IMR-90 (cell line): ENCODE measurements around the gene WDR27. TPM values are rescaled to one million over a fixed set of nuclear protein-coding genes. Genes with fewer than 3 reads are reported as not detected.
A peak's percentile ranks its signal among the peaks of the same experiment; 100 is the strongest.

Experiments
- ATAC-seq: fragments of 200-7000 bp; cut with Tn5 transposase; 2 replicates; pipeline ENCODE4 v1.9.1; 2020; ENCODE audit warnings: low read depth, mild to moderate bottlenecking, moderate library complexity
- BruUV-seq: library from RNA; stranded (reverse); fragments of 400-500 nt; replicated peaks from 2 replicates; lab custom pipeline; 2021; lab: Mats Ljungman, UMichigan
- CTCF ChIA-PET: fragments of 300-600 bp; formaldehyde crosslinking; extraction: SDS; loops from one replicate; lab custom pipeline; 2021; ENCODE audit warnings: antibody characterized with exemption; lab: Yijun Ruan, JAX
- POLR2A ChIA-PET: fragments of 300-600 bp; sonication (Branson Sonifier 250); formaldehyde crosslinking; loops from one replicate; lab custom pipeline; 2022; ENCODE audit warnings: antibody characterized with exemption; ENCODE audit not compliant: unreplicated experiment; lab: Charles Lee
- DNase-seq: peaks from one replicate; pipeline ENCODE4 v3.0.0; 2013
- H2AFZ ChIP-seq: replicated peaks from 2 replicates; pipeline ENCODE3; 2013; ENCODE audit warnings: low read length, mild to moderate bottlenecking; ENCODE audit not compliant: poor library complexity
- H2AK5ac ChIP-seq: 2 replicates; pipeline ENCODE4 v1.6.1; 2013; ENCODE audit warnings: low read depth, low read length, inconsistent platforms
- H2AK9ac ChIP-seq: replicated peaks from 2 replicates; pipeline ENCODE3; 2013; ENCODE audit warnings: mild to moderate bottlenecking, low read depth, low read length, moderate library complexity; ENCODE audit not compliant: poor library complexity
- H2BK120ac ChIP-seq: 2 replicates; pipeline ENCODE4 v1.6.1; 2013; ENCODE audit warnings: low read depth, low read length, inconsistent platforms
- H2BK15ac ChIP-seq: 3 replicates; pipeline ENCODE4 v1.6.1; 2013; ENCODE audit warnings: low read depth, low read length, inconsistent platforms
- H2BK20ac ChIP-seq: 2 replicates; pipeline ENCODE4 v1.6.1; 2013; ENCODE audit warnings: low read depth, mild to moderate bottlenecking, inconsistent platforms, low read length, moderate library complexity
- H2BK5ac ChIP-seq: 2 replicates; pipeline ENCODE4 v1.6.1; 2013; ENCODE audit warnings: mild to moderate bottlenecking, low read depth, low read length, inconsistent platforms; ENCODE audit not compliant: poor library complexity, severe bottlenecking
- H3K14ac ChIP-seq: replicated peaks from 2 replicates; pipeline ENCODE4 v1.6.1; 2013; ENCODE audit warnings: low read depth, low read length, inconsistent platforms
- H3K18ac ChIP-seq: 2 replicates; pipeline ENCODE4 v1.6.1; 2013; ENCODE audit warnings: low read depth, low read length, control low read depth
- H3K23ac ChIP-seq: 2 replicates; pipeline ENCODE4 v1.6.1; 2013; ENCODE audit warnings: low read depth, low read length, inconsistent platforms
- H3K27ac ChIP-seq: 2 replicates; pipeline ENCODE4 v1.5.1; 2013; ENCODE audit warnings: mild to moderate bottlenecking, control low read depth, low read length; ENCODE audit not compliant: insufficient read depth
- H3K27me3 ChIP-seq: 2 replicates; pipeline ENCODE4 v1.6.1; 2013; ENCODE audit warnings: low read length; ENCODE audit not compliant: control insufficient read depth, insufficient read depth
- H3K36me3 ChIP-seq: 2 replicates; pipeline ENCODE4 v1.6.1; 2013; ENCODE audit warnings: low read length, mixed read lengths; ENCODE audit not compliant: control insufficient read depth, insufficient read depth
- H3K4ac ChIP-seq: 2 replicates; pipeline ENCODE4 v1.6.1; 2013; ENCODE audit warnings: low read depth, low read length, inconsistent platforms
- H3K4me1 ChIP-seq: 2 replicates; pipeline ENCODE4 v1.6.1; 2013; ENCODE audit warnings: low read length, mixed read lengths; ENCODE audit not compliant: control insufficient read depth, insufficient read depth
- H3K4me2 ChIP-seq: 2 replicates; pipeline ENCODE4 v1.6.1; 2013; ENCODE audit warnings: low read depth, mild to moderate bottlenecking, control low read depth, low read length, moderate library complexity
- H3K4me3 ChIP-seq: 2 replicates; pipeline ENCODE4 v1.5.1; 2013; ENCODE audit warnings: low read depth, mild to moderate bottlenecking, control low read depth, low read length, moderate library complexity; ENCODE audit not compliant: insufficient read depth
- H3K56ac ChIP-seq: 2 replicates; pipeline ENCODE4 v1.6.1; 2013; ENCODE audit warnings: low read length, inconsistent platforms; ENCODE audit not compliant: insufficient read depth; ENCODE audit errors: extremely low read depth
- H3K79me1 ChIP-seq, 2 experiments: 2 replicates each; pipeline ENCODE4 v1.6.1; 2013; ENCODE audit warnings: low read length in 2 of 2, inconsistent platforms in 1 of 2, low read depth in 1 of 2
- H3K9ac ChIP-seq: 2 replicates; pipeline ENCODE4 v1.6.1; 2013; ENCODE audit warnings: low read depth, low read length, control low read depth
- H3K9me1 ChIP-seq: 2 replicates; pipeline ENCODE4 v1.6.1; 2013; ENCODE audit warnings: low read length, inconsistent platforms; ENCODE audit not compliant: insufficient read depth
- H3K9me3 ChIP-seq: 2 replicates; pipeline ENCODE4 v1.6.1; 2013; ENCODE audit warnings: low read length; ENCODE audit not compliant: control insufficient read depth, insufficient read depth
- H4K20me1 ChIP-seq: 2 replicates; pipeline ENCODE4 v1.6.1; 2013; ENCODE audit warnings: low read length, inconsistent platforms; ENCODE audit not compliant: insufficient read depth
- H4K5ac ChIP-seq: 2 replicates; pipeline ENCODE4 v1.6.1; 2013; ENCODE audit warnings: mild to moderate bottlenecking, low read depth, low read length, control low read depth
- H4K8ac ChIP-seq, 2 experiments: 2 replicates each; pipeline ENCODE4 v1.6.1; 2013; ENCODE audit warnings: low read depth in 2 of 2, low read length in 2 of 2, control low read depth in 1 of 2, inconsistent platforms in 1 of 2
- H4K91ac ChIP-seq: 2 replicates; pipeline ENCODE4 v1.6.1; 2013; ENCODE audit warnings: low read depth, low read length, inconsistent platforms; ENCODE audit not compliant: insufficient read depth
- BHLHE40 ChIP-seq: fragments of 150-350 bp; IDR thresholded peaks from 2 replicates; pipeline ENCODE4 v1.6.1; 2016; ENCODE audit warnings: mild to moderate bottlenecking, low read depth, low read length
- CEBPB ChIP-seq: IDR thresholded peaks from 2 replicates; pipeline ENCODE4 v1.6.1; 2012; ENCODE audit warnings: low read depth, low read length, improper control_type of control experiment
- CHD1 ChIP-seq: IDR thresholded peaks from 2 replicates; pipeline ENCODE4 v1.6.1; 2012; ENCODE audit warnings: low read depth, low read length, improper control_type of control experiment
- FOS ChIP-seq: fragments of 150-350 bp; IDR thresholded peaks from 2 replicates; pipeline ENCODE4 v1.6.1; 2016; ENCODE audit warnings: low read depth, low read length
- MAFK ChIP-seq: IDR thresholded peaks from 2 replicates; pipeline ENCODE4 v1.6.1; 2012; ENCODE audit warnings: low read depth, low read length, improper control_type of control experiment
- MAZ ChIP-seq: IDR thresholded peaks from 2 replicates; pipeline ENCODE4 v1.6.1; 2012; ENCODE audit warnings: low read depth, mild to moderate bottlenecking, low read length, improper control_type of control experiment, moderate library complexity, borderline replicate concordance
- MXI1 ChIP-seq: IDR thresholded peaks from 2 replicates; pipeline ENCODE4 v1.6.1; 2012; ENCODE audit warnings: low read depth, mild to moderate bottlenecking, low read length, moderate library complexity, borderline replicate concordance
- NFE2L2 ChIP-seq: fragments of 150-350 bp; IDR thresholded peaks from 2 replicates; pipeline ENCODE4 v1.6.1; 2016; ENCODE audit warnings: low read depth, mild to moderate bottlenecking, low read length
- POLR2A ChIP-seq: IDR thresholded peaks from 2 replicates; pipeline ENCODE4 v1.6.1; 2012; ENCODE audit warnings: mild to moderate bottlenecking, low read depth, low read length
- RAD21 ChIP-seq: IDR thresholded peaks from 2 replicates; pipeline ENCODE4 v1.6.1; 2012; ENCODE audit warnings: low read length, improper control_type of control experiment
- RCOR1 ChIP-seq: IDR thresholded peaks from 2 replicates; pipeline ENCODE4 v1.6.1; 2012; ENCODE audit warnings: mild to moderate bottlenecking, low read length, improper control_type of control experiment; ENCODE audit not compliant: insufficient replicate concordance
- RFX5 ChIP-seq: IDR thresholded peaks from 2 replicates; pipeline ENCODE4 v1.8.0; 2012; ENCODE audit warnings: low read depth, mild to moderate bottlenecking, low read length, moderate library complexity
- SMC3 ChIP-seq: fragments of 150-350 bp; IDR thresholded peaks from 2 replicates; pipeline ENCODE4 v1.6.1; 2016; ENCODE audit warnings: low read depth, mild to moderate bottlenecking, antibody characterized with exemption, low read length, moderate library complexity
- WGBS, 2 experiments: methylation state at CpG; one replicate each; pipeline versions ENCODE4 v1.1.5 to v1.1.7; 2013; ENCODE audit warnings: missing lambda C conversion rate in 2 of 2; ENCODE audit not compliant: insufficient read length in 1 of 2; ENCODE audit errors: extremely low coverage in 2 of 2; 5-methylcytosine and 5-hydroxymethylcytosine counted together
- dilution Hi-C: fragments of 300-500 bp; cut with HindIII; formaldehyde crosslinking; loops from one replicate; pipeline ENCODE4 v1.14.3; 2018; ENCODE audit warnings: low sequenced_read_pairs; ENCODE audit not compliant: unreplicated experiment
- in situ Hi-C: fragments of 300-500 bp; cut with MboI; formaldehyde crosslinking; loops from 3 replicates; pipeline ENCODE4 v1.14.3; 2019; ENCODE audit warnings: low sequenced_read_pairs, inconsistent platforms, mixed read lengths
- intact Hi-C: fragments of 100-400 bp; cut with micrococcal nuclease; formaldehyde crosslinking; loops from 2 replicates; pipeline ENCODE4 v1.10.0; 2022
- polyA plus RNA-seq, 3 experiments: library from polyadenylated mRNA; depleted of rRNA; stranded (reverse); fragments of >200 nt; gene quantifications; 2 replicates each; pipeline ENCODE4 v1.2.3, GENCODE V29; 2012; ENCODE audit warnings: low replicate concordance in 1 of 3
- total RNA-seq: library from RNA; depleted of rRNA; stranded (reverse); fragments of >200 nt; gene quantifications from 2 replicates; pipeline ENCODE4 v1.2.3, GENCODE V29; 2012
- TF ChIP-seq, protein P1 (sequence below): conservative IDR thresholded peaks from 2 replicates; pipeline ENCODE4 v1.5.1; 2012; ENCODE audit warnings: mild to moderate bottlenecking, low read depth, low read length, improper control_type of control experiment
- TF ChIP-seq, protein P2 (sequence below): fragments of 150-350 bp; IDR thresholded peaks from 2 replicates; pipeline ENCODE4 v1.6.1; 2017; ENCODE audit warnings: mild to moderate bottlenecking, antibody characterized with exemption, low read length, low read depth
- TF ChIP-seq, protein P3 (sequence below): fragments of 150-350 bp; IDR thresholded peaks from 2 replicates; pipeline ENCODE4 v1.6.1; 2016; ENCODE audit warnings: low read depth, mild to moderate bottlenecking, low read length, moderate library complexity, borderline replicate concordance

The WDR27 gene
- total and polyA plus RNA-seq, 2 of the 4 experiments (the other 2 are of a cell fraction): 7.0 to 18.5 TPM

DNA sequence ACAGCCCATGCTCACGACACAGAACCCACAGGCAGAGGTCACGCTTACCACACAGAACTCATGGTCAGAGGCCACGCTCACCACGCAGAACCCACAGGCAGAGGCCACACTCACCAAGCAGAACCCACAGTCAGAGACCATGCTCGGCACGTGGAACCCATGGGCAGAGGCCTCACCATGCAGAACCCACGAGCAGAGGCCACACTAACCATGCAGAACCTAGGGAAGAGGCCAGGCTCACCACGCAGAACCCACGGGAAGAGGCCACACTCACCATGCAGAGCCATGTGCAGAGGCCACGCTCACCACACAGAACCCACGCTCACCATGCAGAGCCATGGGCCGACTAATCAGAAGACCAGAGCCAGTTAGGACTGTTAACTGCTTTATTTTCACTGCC, 245.0 kb downstream of the WDR27 start:
- no TSS peak for BruUV-seq
- Histone ChIP-seq H2AFZ (peak overlapping the region; percentile 5), H3K14ac (no peak overlapping the region), H2AK9ac (no peak overlapping the region), H2BK120ac (peak overlapping the region; percentile 52; the same call in 1 of the 2 replicates), H2BK15ac (peak overlapping the region; percentile 20; the same call in 1 of the 3 replicates), H3K9ac (no peak overlapping the region), H3K4ac (peak overlapping the region; percentile 48; the same call in 1 of the 2 replicates), H3K36me3 (no peaks in the 10 kb centered on the region), H3K56ac (no peak overlapping the region), H3K27me3 (no peaks in the 10 kb centered on the region), H4K20me1 (no peaks in the 10 kb centered on the region), H2BK5ac (no peak overlapping the region), H3K9me3 (peaks cover 2% of the 10 kb centered on the region; the same call in 1 of the 2 replicates), H3K4me3 (no peak overlapping the region), H3K4me2 (no peak overlapping the region), H3K9me1 (peaks cover 13% of the 10 kb centered on the region; the same call in 1 of the 2 replicates), H4K8ac (no peak overlapping the region), H4K5ac (no peak overlapping the region), H3K18ac (no peak overlapping the region; the same call in 1 of the 2 replicates), H3K4me1 (peaks cover 15% of the 10 kb centered on the region), H2AK5ac (peak overlapping the region; percentile 24; the same call in 1 of the 2 replicates), H3K79me1 (no peaks in the 10 kb centered on the region), H3K23ac (no peak overlapping the region), H4K91ac (peak overlapping the region; percentile 65), H2BK20ac (no peak overlapping the region; the same call in 1 of the 2 replicates), H3K27ac (no peak overlapping the region)
- dilution Hi-C loops (no loop called here), intact Hi-C loops (loop anchor here (10.0 kb wide), 1 partner anchor 382 kb away; no protein-coding TSS in a partner anchor), in situ Hi-C loops (no loop called here)
- DNase-seq: no peak
- no peak for ATAC-seq
- CTCF ChIA-PET: no interaction called here
- POLR2A ChIA-PET: no interaction called here
- TF ChIP-seq CEBPB: no peak
- no peak for TF ChIP-seq FOS
- TF ChIP-seq NFE2L2: no peak
- TF ChIP-seq POLR2A: no peak
- TF ChIP-seq CHD1: no peak
- TF ChIP-seq, protein P1, sequence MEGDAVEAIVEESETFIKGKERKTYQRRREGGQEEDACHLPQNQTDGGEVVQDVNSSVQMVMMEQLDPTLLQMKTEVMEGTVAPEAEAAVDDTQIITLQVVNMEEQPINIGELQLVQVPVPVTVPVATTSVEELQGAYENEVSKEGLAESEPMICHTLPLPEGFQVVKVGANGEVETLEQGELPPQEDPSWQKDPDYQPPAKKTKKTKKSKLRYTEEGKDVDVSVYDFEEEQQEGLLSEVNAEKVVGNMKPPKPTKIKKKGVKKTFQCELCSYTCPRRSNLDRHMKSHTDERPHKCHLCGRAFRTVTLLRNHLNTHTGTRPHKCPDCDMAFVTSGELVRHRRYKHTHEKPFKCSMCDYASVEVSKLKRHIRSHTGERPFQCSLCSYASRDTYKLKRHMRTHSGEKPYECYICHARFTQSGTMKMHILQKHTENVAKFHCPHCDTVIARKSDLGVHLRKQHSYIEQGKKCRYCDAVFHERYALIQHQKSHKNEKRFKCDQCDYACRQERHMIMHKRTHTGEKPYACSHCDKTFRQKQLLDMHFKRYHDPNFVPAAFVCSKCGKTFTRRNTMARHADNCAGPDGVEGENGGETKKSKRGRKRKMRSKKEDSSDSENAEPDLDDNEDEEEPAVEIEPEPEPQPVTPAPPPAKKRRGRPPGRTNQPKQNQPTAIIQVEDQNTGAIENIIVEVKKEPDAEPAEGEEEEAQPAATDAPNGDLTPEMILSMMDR: no peak
- no peak for TF ChIP-seq BHLHE40
- TF ChIP-seq RAD21: no peak
- TF ChIP-seq RCOR1: no peak
- TF ChIP-seq, protein P2, sequence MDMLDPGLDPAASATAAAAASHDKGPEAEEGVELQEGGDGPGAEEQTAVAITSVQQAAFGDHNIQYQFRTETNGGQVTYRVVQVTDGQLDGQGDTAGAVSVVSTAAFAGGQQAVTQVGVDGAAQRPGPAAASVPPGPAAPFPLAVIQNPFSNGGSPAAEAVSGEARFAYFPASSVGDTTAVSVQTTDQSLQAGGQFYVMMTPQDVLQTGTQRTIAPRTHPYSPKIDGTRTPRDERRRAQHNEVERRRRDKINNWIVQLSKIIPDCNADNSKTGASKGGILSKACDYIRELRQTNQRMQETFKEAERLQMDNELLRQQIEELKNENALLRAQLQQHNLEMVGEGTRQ: no peak
- TF ChIP-seq MAZ: no peak
- no peak for TF ChIP-seq MAFK
- TF ChIP-seq, protein P3, sequence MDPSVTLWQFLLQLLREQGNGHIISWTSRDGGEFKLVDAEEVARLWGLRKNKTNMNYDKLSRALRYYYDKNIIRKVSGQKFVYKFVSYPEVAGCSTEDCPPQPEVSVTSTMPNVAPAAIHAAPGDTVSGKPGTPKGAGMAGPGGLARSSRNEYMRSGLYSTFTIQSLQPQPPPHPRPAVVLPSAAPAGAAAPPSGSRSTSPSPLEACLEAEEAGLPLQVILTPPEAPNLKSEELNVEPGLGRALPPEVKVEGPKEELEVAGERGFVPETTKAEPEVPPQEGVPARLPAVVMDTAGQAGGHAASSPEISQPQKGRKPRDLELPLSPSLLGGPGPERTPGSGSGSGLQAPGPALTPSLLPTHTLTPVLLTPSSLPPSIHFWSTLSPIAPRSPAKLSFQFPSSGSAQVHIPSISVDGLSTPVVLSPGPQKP: no peak
- no peak for TF ChIP-seq MXI1
- TF ChIP-seq SMC3: no peak
- no peak for TF ChIP-seq RFX5
- 100% methylated on average over 2 of the region's 12 CpGs; no CpG with 5 or more reads in 1 of the 2 experiments for WGBS, 2 experiments
